Left lung (tissue), 10 donors: Measurements from ENCODE around the gene STARD3. TPM values are rescaled to one million over a fixed set of nuclear protein-coding genes. Genes with fewer than 3 reads are reported as not detected.

Source experiments
- ATAC-seq: fragments of 200-7000 bp; cut with Tn5 transposase; one replicate; pipeline ENCODE4 v1.9.1; 2020; ENCODE audit warnings: moderate library complexity
- DNase-seq, 4 donors: peaks; one replicate each; pipeline ENCODE4 v3.0.0-alpha.2; 2013 to 2020
- H3K27ac ChIP-seq, 2 donors: fragments of 200-600 bp; sonication (generic) in 1 of 2; one replicate each; pipeline versions ENCODE4 v1.5.0 to v1.8.0; 2020 to 2021
- H3K27me3 ChIP-seq, 2 donors: fragments of 200-600 bp; sonication (generic) in 1 of 2; one replicate each; pipeline versions ENCODE4 v1.5.0 to v1.8.0; 2020 to 2021
- H3K36me3 ChIP-seq, 2 donors: fragments of 200-600 bp; sonication (generic) in 1 of 2; one replicate each; pipeline versions ENCODE4 v1.5.0 to v1.8.0; 2020 to 2021
- H3K4me1 ChIP-seq, 2 donors: fragments of 200-600 bp; one replicate each; pipeline ENCODE4 v1.8.0; 2021
- H3K4me3 ChIP-seq, 2 donors: fragments of 200-600 bp; sonication (generic) in 1 of 2; one replicate each; pipeline versions ENCODE4 v1.5.0 to v1.8.0; 2020 to 2021; ENCODE audit warnings: mild to moderate bottlenecking in 1 of 2
- H3K9me3 ChIP-seq, 2 donors: fragments of 200-600 bp; sonication (generic) in 1 of 2; one replicate each; pipeline versions ENCODE4 v1.5.0 to v1.8.0; 2020 to 2021
- CTCF ChIP-seq, 2 donors: fragments of 200-600 bp; sonication (generic) in 1 of 2; IDR thresholded peaks; one replicate each; pipeline versions ENCODE4 v1.5.0 to v1.8.0; 2021; ENCODE audit warnings: antibody characterized with exemption in 2 of 2
- intact Hi-C, 2 donors: fragments of 100-400 bp; cut with DNase I; formaldehyde crosslinking; loops; one replicate each; pipeline versions ENCODE4 v1.11.2 to v1.14.2; 2022
- polyA plus RNA-seq, 6 donors: library from polyadenylated mRNA; unstranded; fragments of 120-200 nt; gene quantifications; one replicate each; pipeline ENCODE4 v1.2.1, GENCODE V29; 2013; ENCODE audit not compliant: insufficient read length in 6 of 6
- total RNA-seq, 2 donors: library from RNA; stranded (reverse); fragmentation: NEBNext Ultra II Directional; extraction: Animal tissue kit (Norgen Biotek cat#: 25700); gene quantifications; one replicate each; pipeline ENCODE4 v1.2.1, GENCODE V29; 2021
- donor health status: DM: no; HTN: yes; CAD: no.
- donor health status: DM: no; HTN: no; CAD: no.

Gene STARD3
- total and polyA plus RNA-seq, 8 donors, result 42.1 to 66.1 (median 55.9) TPM

DNA sequence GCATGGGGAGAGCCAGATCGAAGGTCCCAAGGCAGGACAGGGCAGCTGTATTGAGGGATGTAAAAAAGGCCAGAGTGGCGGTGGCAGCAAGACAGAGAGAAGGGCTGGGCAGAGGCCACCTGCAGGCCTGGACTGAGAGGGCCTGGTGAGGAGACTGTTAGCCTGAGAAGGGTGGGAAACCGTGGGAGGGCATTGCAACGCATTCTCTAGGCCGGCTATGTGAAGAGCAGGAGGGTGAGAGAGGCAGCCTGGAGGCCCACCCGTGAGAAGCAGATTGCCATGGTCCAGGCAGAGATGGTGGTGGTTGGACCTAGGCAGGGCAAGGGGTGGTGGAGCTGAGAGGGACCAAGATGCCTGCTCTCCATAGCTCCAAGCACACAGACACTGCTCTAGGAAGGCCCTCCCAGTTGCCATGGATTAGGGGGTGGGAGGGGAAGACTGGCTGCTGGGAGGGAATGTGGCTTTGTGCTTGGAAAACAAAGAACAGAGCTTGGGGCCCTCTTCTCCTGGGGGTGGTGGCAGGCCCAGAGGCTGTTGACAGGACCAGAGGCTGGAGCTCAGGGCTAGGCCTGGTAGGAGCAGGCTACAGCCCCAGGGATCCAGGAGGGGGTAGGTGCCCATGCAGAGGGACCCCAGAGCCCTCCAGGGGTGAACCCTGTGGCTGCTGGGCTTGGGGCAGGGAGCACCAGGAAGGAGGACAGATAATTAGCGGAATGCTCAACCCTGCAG is 15.8 kb downstream of the STARD3 start:
- Histone ChIP-seq H3K4me1 (peaks cover 0 to 60% of the 10 kb centered on the region in 2 donors), H3K36me3 (peaks cover 0 to 26% of the 10 kb centered on the region in 2 donors), H3K9me3 (no peaks in the 10 kb centered on the region), H3K4me3 (no peak overlapping the region), H3K27me3 (no peaks in the 10 kb centered on the region), H3K27ac (peak overlapping the region in 1 of 2 donors; percentile 57)
- TF ChIP-seq CTCF (IDR thresholded peaks at IDR 0.05), result no peak
- intact Hi-C loops, result no loop called here
- no peak for ATAC-seq
- no peak for DNase-seq

- intact Hi-C loops, result no loop called here
- Histone ChIP-seq H3K4me3 (no peak overlapping the region), H3K4me1 (peaks cover 0 to 59% of the 10 kb centered on the region in 2 donors), H3K27ac (peak overlapping the region in 1 of 2 donors; percentile 57), H3K9me3 (no peaks in the 10 kb centered on the region), H3K36me3 (peaks cover 0 to 31% of the 10 kb centered on the region in 2 donors), H3K27me3 (no peaks in the 10 kb centered on the region)
- TF ChIP-seq CTCF (IDR thresholded peaks at IDR 0.05), result no peak
- ATAC-seq (no peak), DNase-seq (no peak)
These were observed 16.3 kb downstream of the STARD3 start for GRCh38 chr17:39653316-39653661.

DNA sequence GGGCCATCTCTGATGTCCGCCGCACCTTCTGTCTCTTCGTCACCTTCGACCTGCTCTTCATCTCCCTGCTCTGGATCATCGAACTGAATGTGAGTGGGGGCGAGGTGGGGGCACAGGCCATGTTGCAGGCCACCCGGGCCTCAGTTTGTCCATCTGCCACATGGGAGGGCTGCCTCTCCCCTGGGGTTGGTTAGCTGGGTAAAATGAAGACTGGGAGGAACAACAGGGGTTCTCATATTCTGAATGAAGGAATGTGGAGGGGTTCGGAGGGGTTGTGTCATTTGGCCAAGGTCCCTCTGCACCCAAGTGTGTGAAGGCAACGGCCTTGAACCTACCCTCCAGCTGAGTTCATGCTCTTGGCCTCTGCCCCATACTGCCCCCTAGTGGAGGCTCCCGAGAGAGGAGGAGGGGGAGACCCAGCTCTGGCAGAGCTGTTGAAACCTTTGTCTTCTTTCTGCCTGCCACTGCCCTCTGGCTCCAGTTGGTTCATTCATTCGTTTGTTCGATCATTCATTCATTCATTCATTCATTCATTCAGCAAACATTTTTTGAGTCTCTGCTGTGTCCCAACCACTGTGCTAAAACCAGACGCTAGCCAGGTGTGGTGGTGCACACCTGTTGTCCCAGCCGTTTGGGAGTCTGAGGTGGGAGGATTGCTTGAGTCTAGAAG is 16.9 kb downstream of the STARD3 start:
- peak; percentile 69 to 86 for TF ChIP-seq CTCF (IDR thresholded peaks at IDR 0.05)
- Histone ChIP-seq H3K36me3 (peaks cover 0 to 36% of the 10 kb centered on the region in 2 donors), H3K4me3 (no peak overlapping the region), H3K27ac (no peak overlapping the region), H3K27me3 (no peaks in the 10 kb centered on the region), H3K9me3 (no peaks in the 10 kb centered on the region), H3K4me1 (peaks cover 0 to 60% of the 10 kb centered on the region in 2 donors)
- intact Hi-C loops, result no loop called here
- ATAC-seq, result peak; percentile 82
- no peak for DNase-seq

GRCh38 chr17:39655105-39655504 is 18.2 kb downstream of the STARD3 start:
- intact Hi-C loops, result no loop called here
- no peak for TF ChIP-seq CTCF (IDR thresholded peaks at IDR 0.05)

GRCh38 chr17:39658346-39658745 is 21.4 kb downstream of the STARD3 start:
- intact Hi-C loops, result no loop called here
- Histone ChIP-seq H3K36me3 (peaks cover 0 to 79% of the 10 kb centered on the region in 2 donors), H3K4me1 (peaks cover 7 to 78% of the 10 kb centered on the region in 2 donors), H3K27ac (peak overlapping the region in 1 of 2 donors; percentile 72), H3K4me3 (no peak overlapping the region), H3K9me3 (no peaks in the 10 kb centered on the region), H3K27me3 (no peaks in the 10 kb centered on the region)
- TF ChIP-seq CTCF (IDR thresholded peaks at IDR 0.05), result no peak
- no peak for DNase-seq
- ATAC-seq, result no peak

More at GRCh38 chr17:39655105-39655504, 18.2 kb downstream of the STARD3 start:
- Histone ChIP-seq H3K4me3 (no peak overlapping the region), H3K27me3 (no peaks in the 10 kb centered on the region), H3K4me1 (peaks cover 4 to 73% of the 10 kb centered on the region in 2 donors), H3K36me3 (peaks cover 0 to 49% of the 10 kb centered on the region in 2 donors), H3K27ac (no peak overlapping the region), H3K9me3 (no peaks in the 10 kb centered on the region)
- no peak for DNase-seq
- ATAC-seq, result no peak
